CD4-positive, CD25-positive, alpha-beta regulatory T cell (primary cell): ENCODE measurements around the gene SPINK6. TPM values are rescaled to one million over a fixed set of nuclear protein-coding genes. Genes with fewer than 3 reads are reported as not detected.

Experiments used
- ATAC-seq, 2 donors: fragments of 150-1000 bp; cut with Tn5 transposase; one replicate each; pipeline ENCODE4 v1.10.0; 2021; ENCODE audit warnings: low read depth in 2 of 2, moderate number of reproducible peaks in 2 of 2, moderate library complexity in 1 of 2
- DNase-seq, 3 donors: peaks; one replicate each; pipeline versions ENCODE4 v3.0.0 to v3.0.0-alpha.2; 2012 to 2022; ENCODE audit warnings: mixed read lengths in 1 of 3
- H3K27ac ChIP-seq: one replicate; pipeline ENCODE4 v1.7.0; 2013; ENCODE audit warnings: mild to moderate bottlenecking, low read length; ENCODE audit not compliant: insufficient read depth, poor library complexity, severe bottlenecking
- H3K27me3 ChIP-seq: one replicate; pipeline ENCODE4 v1.7.0; 2013; ENCODE audit warnings: low read length; ENCODE audit not compliant: control insufficient read depth, insufficient read depth
- H3K36me3 ChIP-seq: one replicate; pipeline ENCODE4 v1.7.0; 2013; ENCODE audit warnings: mild to moderate bottlenecking, low read length, moderate library complexity; ENCODE audit not compliant: control insufficient read depth, insufficient read depth
- H3K4me1 ChIP-seq: 2 replicates; pipeline ENCODE4 v1.7.0; 2013; ENCODE audit warnings: mild to moderate bottlenecking, low read length; ENCODE audit not compliant: insufficient read depth, control insufficient read depth, poor library complexity, severe bottlenecking
- H3K4me3 ChIP-seq: one replicate; pipeline ENCODE4 v1.7.0; 2013; ENCODE audit warnings: low read depth, mild to moderate bottlenecking, low read length, moderate library complexity
- H3K9me3 ChIP-seq, 2 experiments: 1 replicate in 1 of 2; 2 replicates in 1 of 2; pipeline ENCODE4 v1.7.0; 2013; ENCODE audit warnings: low read length in 2 of 2, mild to moderate bottlenecking in 1 of 2, moderate library complexity in 1 of 2; ENCODE audit not compliant: control insufficient read depth in 2 of 2
- H3K27ac Mint-ChIP-seq, 3 donors: one replicate each; pipeline ENCODE4 v1.8.0; 2020 to 2022; ENCODE audit warnings: mild to moderate bottlenecking in 3 of 3, mixed read lengths in 3 of 3, moderate library complexity in 2 of 3
- H3K27me3 Mint-ChIP-seq: one replicate; pipeline ENCODE4 v1.8.0; 2022; ENCODE audit warnings: mild to moderate bottlenecking, mixed read lengths
- H3K36me3 Mint-ChIP-seq: one replicate; pipeline ENCODE4 v1.8.0; 2020; ENCODE audit warnings: mixed read lengths
- H3K4me1 Mint-ChIP-seq, 4 donors: one replicate each; pipeline ENCODE4 v1.8.0; 2020 to 2022; ENCODE audit warnings: mixed read lengths in 4 of 4, mild to moderate bottlenecking in 1 of 4
- H3K4me3 Mint-ChIP-seq, 4 donors: one replicate each; pipeline ENCODE4 v1.8.0; 2020 to 2022; ENCODE audit warnings: mild to moderate bottlenecking in 4 of 4, mixed read lengths in 4 of 4, moderate library complexity in 3 of 4
- H3K9me3 Mint-ChIP-seq, 7 donors: one replicate each; pipeline ENCODE4 v1.8.0; 2020 to 2022; ENCODE audit warnings: mixed read lengths in 7 of 7, mild to moderate bottlenecking in 3 of 7, moderate library complexity in 2 of 7
- polyA plus RNA-seq, 4 donors: library from polyadenylated mRNA; unstranded; fragments of 300-500 nt; fragmentation: Illumina TruSeq; gene quantifications; one replicate each; pipeline ENCODE4 v1.2.3, GENCODE V29; 2021
- total RNA-seq: library from RNA; stranded (reverse); gene quantifications from one replicate; pipeline ENCODE4 v1.2.3, GENCODE V29; 2022

SPINK6 gene
- total and polyA plus RNA-seq, 5 donors from 2014 or later: not detected

DNA sequence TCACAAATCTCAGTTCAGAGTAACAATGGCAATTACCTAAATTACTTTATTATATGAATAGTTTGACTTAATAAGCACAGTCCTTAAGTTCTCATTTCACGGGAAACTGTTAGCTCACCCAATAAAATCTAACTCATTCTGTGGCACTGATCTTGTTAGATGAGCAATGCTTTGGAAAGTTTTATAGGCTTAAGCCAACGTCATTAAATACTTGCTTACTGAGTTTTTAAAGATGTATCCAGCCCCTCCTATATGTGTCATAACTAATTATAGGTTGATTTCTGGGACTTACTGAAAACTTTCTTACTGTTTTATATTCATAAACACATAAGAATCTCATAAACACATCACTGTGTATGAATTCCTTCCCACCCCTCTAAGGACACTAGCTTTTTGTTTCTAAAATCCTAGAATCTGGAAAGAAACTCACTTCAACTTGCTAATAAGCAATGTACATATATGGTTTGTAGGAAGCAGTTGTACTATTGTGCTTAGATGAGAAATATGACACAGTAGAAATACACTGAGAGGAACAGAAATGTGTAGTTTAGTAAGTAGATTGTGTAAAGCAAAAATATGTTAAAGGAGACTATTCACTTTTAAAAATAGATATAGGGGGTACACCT is 21.4 kb downstream of the SPINK6 start:
- no peak for ATAC-seq
- H3K27ac Mint-ChIP-seq: no peak overlapping the region

DNA sequence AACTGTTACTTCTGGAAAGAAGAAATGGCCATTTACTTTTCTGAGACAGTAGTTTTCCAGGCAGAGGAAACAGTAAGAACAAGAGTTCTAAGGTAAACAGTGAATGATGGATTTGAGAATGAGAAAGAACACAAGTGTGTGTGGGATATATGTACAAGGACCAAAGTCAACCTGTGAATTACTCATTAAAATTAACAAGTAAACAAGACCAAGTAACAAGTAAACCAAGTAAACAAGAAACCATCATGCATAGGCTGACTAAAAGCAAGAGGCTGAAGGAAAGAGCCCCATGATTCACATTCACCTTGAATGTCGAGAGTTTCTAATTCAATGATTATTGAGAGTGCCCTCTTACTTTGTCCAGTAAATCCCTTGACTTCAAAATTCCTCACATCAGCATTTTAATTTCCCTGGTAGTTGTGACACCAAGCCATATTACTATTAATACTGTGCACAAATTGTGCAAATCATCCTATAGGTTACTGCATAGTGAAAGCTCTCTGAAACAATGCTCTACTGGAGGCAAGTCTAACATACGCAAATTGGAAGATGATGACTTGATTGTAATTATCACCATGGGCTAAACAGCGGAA is 25.6 kb downstream of the SPINK6 start:
- Histone ChIP-seq H3K36me3 (no peaks in the 10 kb centered on the region), H3K9me3 (no peaks in the 10 kb centered on the region), H3K27me3 (no peaks in the 10 kb centered on the region), H3K4me1 (no peaks in the 10 kb centered on the region), H3K4me3 (no peak overlapping the region), H3K27ac (no peak overlapping the region)
- H3K4me1 Mint-ChIP-seq: no peaks in the 10 kb centered on the region
- H3K4me3 Mint-ChIP-seq: no peak overlapping the region
- DNase-seq (no peak), ATAC-seq (no peak)
- H3K36me3 Mint-ChIP-seq: no peaks in the 10 kb centered on the region
- peak overlapping the region in 1 of 3 donors; percentile 76 for H3K27ac Mint-ChIP-seq
- H3K9me3 Mint-ChIP-seq: peaks cover 0 to 3% (median 2%) of the 10 kb centered on the region in 7 donors
- H3K27me3 Mint-ChIP-seq: no peaks in the 10 kb centered on the region

More for the DNA sequence above, 21.4 kb downstream of the SPINK6 start:
- Histone ChIP-seq H3K36me3 (no peaks in the 10 kb centered on the region), H3K4me1 (no peaks in the 10 kb centered on the region), H3K27ac (no peak overlapping the region), H3K27me3 (no peaks in the 10 kb centered on the region), H3K4me3 (no peak overlapping the region), H3K9me3 (no peaks in the 10 kb centered on the region)
- no peaks in the 10 kb centered on the region for H3K27me3 Mint-ChIP-seq
- H3K4me1 Mint-ChIP-seq: no peaks in the 10 kb centered on the region
- no peak overlapping the region for H3K4me3 Mint-ChIP-seq
- H3K9me3 Mint-ChIP-seq: peaks cover 0 to 3% (median 1%) of the 10 kb centered on the region in 7 donors
- no peak for DNase-seq
- no peaks in the 10 kb centered on the region for H3K36me3 Mint-ChIP-seq

DNA sequence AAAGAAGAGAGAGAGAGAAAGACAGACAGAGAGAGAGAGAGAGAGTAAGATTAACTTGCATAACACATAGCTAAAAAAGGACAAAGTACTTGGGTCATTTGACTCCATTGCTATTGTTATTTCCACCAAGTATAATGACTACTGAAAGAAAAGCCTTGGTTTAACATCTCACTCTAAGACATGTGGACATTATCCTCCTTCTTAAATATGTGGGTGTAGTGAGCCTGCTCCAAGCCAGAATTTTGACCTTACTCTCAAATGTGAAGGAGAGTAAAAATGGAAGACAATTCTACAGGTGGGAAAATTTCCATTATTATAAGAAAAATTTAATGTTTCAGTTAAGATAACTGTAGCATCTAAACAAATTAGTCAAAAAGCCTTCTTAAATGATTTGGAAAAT is 27.0 kb downstream of the SPINK6 start:
- Histone ChIP-seq H3K27ac (no peak overlapping the region), H3K9me3 (no peaks in the 10 kb centered on the region), H3K27me3 (no peaks in the 10 kb centered on the region), H3K4me1 (no peaks in the 10 kb centered on the region), H3K4me3 (no peak overlapping the region), H3K36me3 (no peaks in the 10 kb centered on the region)
- H3K36me3 Mint-ChIP-seq: no peaks in the 10 kb centered on the region
- ATAC-seq (no peak), DNase-seq (no peak)
- H3K4me3 Mint-ChIP-seq: no peak overlapping the region
- no peak overlapping the region for H3K27ac Mint-ChIP-seq
- no peaks in the 10 kb centered on the region for H3K27me3 Mint-ChIP-seq
- peaks cover 0 to 3% (median 2%) of the 10 kb centered on the region in 7 donors for H3K9me3 Mint-ChIP-seq
- H3K4me1 Mint-ChIP-seq: no peaks in the 10 kb centered on the region

DNA sequence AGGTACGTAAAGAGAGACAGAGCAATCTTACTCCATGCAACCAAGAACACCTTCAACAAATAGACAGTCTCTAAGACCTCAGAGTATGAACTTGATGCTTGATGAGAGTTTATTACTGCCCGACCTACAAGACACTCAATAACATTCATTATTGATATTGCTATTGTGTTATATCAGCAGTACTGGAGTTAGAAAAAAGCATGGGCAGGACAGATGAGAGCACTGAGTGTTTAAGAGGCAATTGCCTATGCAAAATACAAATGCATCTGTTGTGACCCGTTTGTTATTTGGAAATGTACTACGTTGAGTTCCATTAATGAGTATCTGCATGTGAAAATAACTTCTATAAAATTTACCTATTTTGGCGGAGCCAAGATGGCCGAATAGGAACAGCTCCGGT is 27.4 kb downstream of the SPINK6 start:
- Mint-ChIP-seq H3K27me3 (no peaks in the 10 kb centered on the region), H3K4me3 (no peak overlapping the region), H3K27ac (no peak overlapping the region), H3K36me3 (no peaks in the 10 kb centered on the region), H3K4me1 (no peaks in the 10 kb centered on the region), H3K9me3 (peaks cover 0 to 3% (median 2%) of the 10 kb centered on the region in 7 donors)
- ATAC-seq: no peak
- H3K4me3 ChIP-seq: no peak overlapping the region
- H3K4me1 ChIP-seq: no peaks in the 10 kb centered on the region
- no peaks in the 10 kb centered on the region for H3K27me3 ChIP-seq
- H3K36me3 ChIP-seq: no peaks in the 10 kb centered on the region
- H3K9me3 ChIP-seq: no peaks in the 10 kb centered on the region
- no peak overlapping the region for H3K27ac ChIP-seq
- DNase-seq: no peak

DNA sequence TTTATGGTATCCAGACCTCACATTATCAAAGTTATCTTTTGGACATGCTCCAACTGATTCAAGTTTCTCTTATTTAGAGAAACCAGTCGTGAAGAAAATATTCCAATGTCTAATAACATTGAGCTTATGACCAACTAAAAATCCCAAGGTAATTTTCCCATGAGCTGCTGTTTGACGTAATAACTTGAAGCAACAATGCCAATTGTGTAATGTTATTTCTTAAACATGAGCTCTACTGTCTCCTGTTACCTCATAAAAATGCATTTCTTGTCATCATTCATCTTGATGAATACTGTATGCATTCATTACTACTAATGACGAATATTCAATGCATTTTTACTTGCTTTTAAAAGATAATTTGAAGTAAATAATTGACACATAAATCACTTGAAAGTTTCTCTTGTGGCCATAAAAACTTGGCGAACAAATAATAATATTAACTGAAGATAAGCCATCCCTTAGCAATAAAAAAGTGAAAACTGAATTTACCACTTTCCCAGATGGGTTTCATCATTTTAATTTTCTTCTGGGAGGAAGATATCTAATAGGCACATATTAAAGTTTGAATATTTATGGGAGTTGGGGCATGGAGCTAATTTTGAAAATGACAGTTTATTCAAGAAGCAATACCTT is 35.1 kb downstream of the SPINK6 start:
- no peak overlapping the region for H3K27ac Mint-ChIP-seq

DNA sequence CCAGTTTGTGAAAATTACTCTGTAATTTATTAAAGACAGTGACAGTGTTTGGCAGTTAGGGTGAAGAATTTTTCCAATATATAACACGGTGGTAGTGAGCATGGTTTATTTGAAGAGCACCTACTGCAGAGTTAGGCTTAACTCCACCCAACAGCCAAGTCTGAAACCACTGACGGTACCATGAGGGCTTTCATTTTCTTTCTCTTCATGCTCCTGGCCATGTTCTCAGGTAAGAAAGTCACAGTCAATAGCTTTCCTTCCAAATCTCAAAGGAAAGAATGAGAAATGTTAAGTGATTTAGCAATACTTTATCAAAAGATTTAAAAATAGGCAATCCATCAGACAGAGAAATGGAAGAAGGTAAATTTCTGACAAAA is 35.6 kb downstream of the SPINK6 start, which contains the start of gene MARCOL:
Gene MARCOL (plus strand): TSS at position 108 of the 377 bp plus-strand sequence. CDS start 73 bp downstream, at position 181.
- H3K27ac ChIP-seq: no peak within 1 kb of the TSS
- no peak within 1 kb of the TSS for H3K27ac Mint-ChIP-seq
- no peaks in the 10 kb centered on the region for H3K9me3 ChIP-seq
- H3K36me3 ChIP-seq: no peaks in the 10 kb centered on the region
- ATAC-seq: no peak
- no peak within 1 kb of the TSS for H3K4me3 ChIP-seq
- H3K4me1 Mint-ChIP-seq: no peaks in the 10 kb centered on the region
- no peaks in the 10 kb centered on the region for H3K36me3 Mint-ChIP-seq
- no peak within 1 kb of the TSS for H3K4me3 Mint-ChIP-seq
- peaks cover 0 to 3% (median 0%) of the 10 kb centered on the region in 7 donors for H3K9me3 Mint-ChIP-seq
- no peak for DNase-seq
- H3K27me3 ChIP-seq: no peaks in the 10 kb centered on the region
- H3K4me1 ChIP-seq: no peaks in the 10 kb centered on the region
- H3K27me3 Mint-ChIP-seq: no peaks in the 10 kb centered on the region

More for the DNA sequence above, 35.1 kb downstream of the SPINK6 start:
- no peaks in the 10 kb centered on the region for H3K4me1 Mint-ChIP-seq
- no peaks in the 10 kb centered on the region for H3K27me3 Mint-ChIP-seq
- H3K4me3 Mint-ChIP-seq: no peak overlapping the region
- DNase-seq (no peak), ATAC-seq (no peak)
- H3K36me3 ChIP-seq: no peaks in the 10 kb centered on the region
- H3K9me3 ChIP-seq: no peaks in the 10 kb centered on the region
- H3K27me3 ChIP-seq: no peaks in the 10 kb centered on the region
- H3K27ac ChIP-seq: no peak overlapping the region
- peaks cover 0 to 3% (median 0%) of the 10 kb centered on the region in 7 donors for H3K9me3 Mint-ChIP-seq
- H3K36me3 Mint-ChIP-seq: no peaks in the 10 kb centered on the region
- H3K4me1 ChIP-seq: no peaks in the 10 kb centered on the region
- H3K4me3 ChIP-seq: no peak overlapping the region

DNA sequence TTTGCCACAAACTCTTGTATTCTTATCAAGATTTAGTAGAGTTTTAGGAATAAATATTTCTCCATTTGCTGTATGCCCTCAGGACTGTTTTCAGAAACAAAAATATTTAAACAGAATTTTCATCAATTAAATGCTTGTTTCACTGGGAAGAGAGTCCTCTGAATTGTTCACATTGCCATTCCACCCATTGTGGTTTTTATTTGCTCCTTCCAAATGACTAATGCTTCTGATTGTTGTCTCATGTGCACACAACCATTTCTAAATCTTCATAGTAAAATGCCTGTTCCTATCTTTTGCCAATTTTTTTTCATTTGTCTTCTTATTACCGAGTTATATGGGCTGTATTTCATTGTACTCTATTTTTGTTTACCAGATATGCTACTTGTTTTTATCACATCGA is 46.1 kb downstream of the SPINK6 start:
- no peak for ATAC-seq
- H3K27me3 Mint-ChIP-seq: no peaks in the 10 kb centered on the region
- no peaks in the 10 kb centered on the region for H3K9me3 ChIP-seq
- H3K27ac Mint-ChIP-seq: no peak overlapping the region
- H3K36me3 Mint-ChIP-seq: no peaks in the 10 kb centered on the region
- H3K9me3 Mint-ChIP-seq: peaks cover 0 to 12% (median 3%) of the 10 kb centered on the region in 7 donors
- no peak for DNase-seq
- H3K4me3 Mint-ChIP-seq: no peak overlapping the region
- no peaks in the 10 kb centered on the region for H3K4me1 Mint-ChIP-seq
- no peaks in the 10 kb centered on the region for H3K36me3 ChIP-seq
- H3K4me1 ChIP-seq: no peaks in the 10 kb centered on the region
- H3K4me3 ChIP-seq: no peak overlapping the region
- H3K27ac ChIP-seq: no peak overlapping the region
- no peaks in the 10 kb centered on the region for H3K27me3 ChIP-seq
